Measurements from ENCODE around the gene RAPGEF6.
A peak's percentile ranks its signal among the peaks of the same experiment; 100 is the strongest.
"Not testable (repeated sequence)": the region's sequence is repeated elsewhere in the genome, so short reads cannot be mapped to it uniquely, and the experiment has no call there.

The RAPGEF6 gene

GRCh38 chr5:131634996-131635683, at the start of gene RAPGEF6:
RAPGEF6 (minus strand) TSS chr5:131635229; CDS start chr5:131635030, 199 bp downstream.
- peak; percentile 98 for DNase-seq

- no peak for DNase-seq
Observed at GRCh38 chr5:131684595-131684994, 49.6 kb upstream of the RAPGEF6 start.

- DNase-seq = no peak
Observed at GRCh38 chr5:131684051-131684450, 49.0 kb upstream of the RAPGEF6 start.

GRCh38 chr5:131682826-131683225, 47.8 kb upstream of the RAPGEF6 start:
- no peak for DNase-seq

GRCh38 chr5:131682175-131682574, 47.1 kb upstream of the RAPGEF6 start:
- no peak for DNase-seq

- no peak for DNase-seq
Observed at GRCh38 chr5:131679911-131680310, 44.9 kb upstream of the RAPGEF6 start.

- not testable (repeated sequence) for DNase-seq
Observed at GRCh38 chr5:131678273-131678672, 43.2 kb upstream of the RAPGEF6 start.

- DNase-seq = no peak
Observed at GRCh38 chr5:131677115-131677514, 42.1 kb upstream of the RAPGEF6 start.

GRCh38 chr5:131672776-131673175, 37.7 kb upstream of the RAPGEF6 start:
- no peak for DNase-seq

- no peak for DNase-seq
Observed at GRCh38 chr5:131671994-131672655, 37.1 kb upstream of the RAPGEF6 start.

- no peak for DNase-seq
Observed at GRCh38 chr5:131671409-131671808, 36.4 kb upstream of the RAPGEF6 start.

GRCh38 chr5:131664929-131665328, 29.9 kb upstream of the RAPGEF6 start:
- DNase-seq = no peak

GRCh38 chr5:131661933-131662332, 26.9 kb upstream of the RAPGEF6 start:
- no peak for DNase-seq

GRCh38 chr5:131659841-131660240, 24.8 kb upstream of the RAPGEF6 start:
- DNase-seq = no peak

- DNase-seq = no peak
Observed at GRCh38 chr5:131659290-131659689, 24.3 kb upstream of the RAPGEF6 start.

- no peak for DNase-seq
Observed at GRCh38 chr5:131654776-131655175, 19.7 kb upstream of the RAPGEF6 start.

- no peak for DNase-seq
Observed at GRCh38 chr5:131654309-131654708, 19.3 kb upstream of the RAPGEF6 start.

- DNase-seq = no peak
Observed at GRCh38 chr5:131649161-131649560, 14.1 kb upstream of the RAPGEF6 start.

- no peak for DNase-seq
Observed at GRCh38 chr5:131647048-131647769, 12.2 kb upstream of the RAPGEF6 start.

- DNase-seq = no peak
Observed at GRCh38 chr5:131644822-131645221, 9.8 kb upstream of the RAPGEF6 start.

- DNase-seq = no peak
Observed at GRCh38 chr5:131644370-131644769, 9.3 kb upstream of the RAPGEF6 start.

GRCh38 chr5:131641494-131641893, 6.5 kb upstream of the RAPGEF6 start:
- no peak for DNase-seq

- DNase-seq = no peak
Observed at GRCh38 chr5:131640043-131640856, 5.2 kb upstream of the RAPGEF6 start.
